ENCODE data around the gene DSC2.

DNA sequence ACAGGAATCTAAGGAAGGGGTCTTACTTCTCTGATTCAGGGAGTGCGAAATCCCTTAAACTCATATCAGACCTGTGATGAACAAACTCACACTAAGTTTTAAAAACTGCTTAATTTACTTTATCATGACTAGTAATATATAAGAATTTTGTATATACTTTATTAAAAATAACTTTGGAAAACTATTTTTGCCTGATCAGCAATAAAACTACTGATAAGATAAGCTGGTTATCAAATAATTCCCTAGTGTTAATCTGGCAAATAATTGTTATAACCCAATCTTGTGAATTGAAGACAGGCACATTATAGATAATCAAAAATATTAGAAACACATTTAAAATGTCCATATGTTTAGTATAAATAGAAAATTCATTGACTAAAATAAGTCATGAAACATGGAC lies 36.0 kb downstream of the DSC2 start:
- TF ChIP-seq POLR2A (IDR thresholded peaks at IDR 0.05; ENCODE audit: control extremely low read depth in 1 of 2, low read depth in 2 of 2, low read length in 2 of 2) (no peak), POLR2AphosphoS5 (IDR thresholded peaks at IDR 0.05; ENCODE audit: low read depth, low read length) (no peak), JUND (IDR thresholded peaks at IDR 0.05; ENCODE audit: low read length) (no peak), CBX5 (IDR thresholded peaks at IDR 0.05; ENCODE audit: low read depth, low read length) (no peak), GABPA (IDR thresholded peaks at IDR 0.05; ENCODE audit: borderline replicate concordance, insufficient read depth, low read length) (no peak), CHD2 (IDR thresholded peaks at IDR 0.05; ENCODE audit: low read length) (no peak), EZH2 (IDR thresholded peaks at IDR 0.05; ENCODE audit: low read depth, low read length, severe bottlenecking) (no peak)
- TF ChIP-seq, protein P1, sequence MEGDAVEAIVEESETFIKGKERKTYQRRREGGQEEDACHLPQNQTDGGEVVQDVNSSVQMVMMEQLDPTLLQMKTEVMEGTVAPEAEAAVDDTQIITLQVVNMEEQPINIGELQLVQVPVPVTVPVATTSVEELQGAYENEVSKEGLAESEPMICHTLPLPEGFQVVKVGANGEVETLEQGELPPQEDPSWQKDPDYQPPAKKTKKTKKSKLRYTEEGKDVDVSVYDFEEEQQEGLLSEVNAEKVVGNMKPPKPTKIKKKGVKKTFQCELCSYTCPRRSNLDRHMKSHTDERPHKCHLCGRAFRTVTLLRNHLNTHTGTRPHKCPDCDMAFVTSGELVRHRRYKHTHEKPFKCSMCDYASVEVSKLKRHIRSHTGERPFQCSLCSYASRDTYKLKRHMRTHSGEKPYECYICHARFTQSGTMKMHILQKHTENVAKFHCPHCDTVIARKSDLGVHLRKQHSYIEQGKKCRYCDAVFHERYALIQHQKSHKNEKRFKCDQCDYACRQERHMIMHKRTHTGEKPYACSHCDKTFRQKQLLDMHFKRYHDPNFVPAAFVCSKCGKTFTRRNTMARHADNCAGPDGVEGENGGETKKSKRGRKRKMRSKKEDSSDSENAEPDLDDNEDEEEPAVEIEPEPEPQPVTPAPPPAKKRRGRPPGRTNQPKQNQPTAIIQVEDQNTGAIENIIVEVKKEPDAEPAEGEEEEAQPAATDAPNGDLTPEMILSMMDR (IDR thresholded peaks at IDR 0.05; ENCODE audit: control extremely low read depth in 1 of 3, insufficient read depth in 1 of 3, low read depth in 1 of 3, low read length in 3 of 3) = no peak
- TF ChIP-seq, protein P2, sequence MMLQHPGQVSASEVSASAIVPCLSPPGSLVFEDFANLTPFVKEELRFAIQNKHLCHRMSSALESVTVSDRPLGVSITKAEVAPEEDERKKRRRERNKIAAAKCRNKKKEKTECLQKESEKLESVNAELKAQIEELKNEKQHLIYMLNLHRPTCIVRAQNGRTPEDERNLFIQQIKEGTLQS (IDR thresholded peaks at IDR 0.05; ENCODE audit: insufficient read depth, low read depth, low read length) = no peak
- TF ChIP-seq, protein P3, sequence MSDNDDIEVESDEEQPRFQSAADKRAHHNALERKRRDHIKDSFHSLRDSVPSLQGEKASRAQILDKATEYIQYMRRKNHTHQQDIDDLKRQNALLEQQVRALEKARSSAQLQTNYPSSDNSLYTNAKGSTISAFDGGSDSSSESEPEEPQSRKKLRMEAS (IDR thresholded peaks at IDR 0.05) = no peak

All from H1 (cell line).